Chondrocyte (in vitro differentiated cells): ENCODE results near the gene GTF2H4. TPM values are rescaled to one million over a fixed set of nuclear protein-coding genes. Genes with fewer than 3 reads are reported as not detected.
A peak's percentile ranks its signal among the peaks of the same experiment; 100 is the strongest.
"Not testable (repeated sequence)": the region's sequence is repeated elsewhere in the genome, so short reads cannot be mapped to it uniquely, and the experiment has no call there.

Source experiments
- DNase-seq: peaks from one replicate; pipeline ENCODE4 v3.0.0; 2021; ENCODE audit warnings: mixed read lengths, low spot score
- H3K27ac Mint-ChIP-seq: one replicate; pipeline ENCODE4 v1.8.0; 2021; ENCODE audit warnings: mild to moderate bottlenecking, moderate library complexity, mixed read lengths; ENCODE audit not compliant: unreplicated experiment
- H3K27me3 Mint-ChIP-seq: 2 replicates; pipeline ENCODE4 v1.8.0; 2021; ENCODE audit warnings: low read depth, mixed read lengths
- H3K36me3 Mint-ChIP-seq: 2 replicates; pipeline ENCODE4 v1.8.0; 2021; ENCODE audit warnings: low read depth, mixed read lengths
- H3K4me1 Mint-ChIP-seq: 2 replicates; pipeline ENCODE4 v1.8.0; 2021; ENCODE audit warnings: low read depth, mild to moderate bottlenecking, mixed read lengths
- H3K4me3 Mint-ChIP-seq: one replicate; pipeline ENCODE4 v1.8.0; 2021; ENCODE audit warnings: mild to moderate bottlenecking, moderate library complexity, mixed read lengths; ENCODE audit not compliant: unreplicated experiment
- H3K9me3 Mint-ChIP-seq: 2 replicates; pipeline ENCODE4 v1.8.0; 2021; ENCODE audit warnings: low read depth, mixed read lengths
- long read RNA-seq: library from polyadenylated mRNA; stranded (forward); transcript quantifications from one replicate; pipeline ENCODE4 v2.0.0, GENCODE V29; 2021
- total RNA-seq: library from RNA; stranded (reverse); gene quantifications from 3 replicates; pipeline ENCODE4 v1.2.1, GENCODE V29; 2021
- TF ChIP-seq, protein P1 (sequence below): fragments of 200-600 bp; sonication (generic); IDR thresholded peaks from 2 replicates; pipeline ENCODE4 v1.5.0; 2021; ENCODE audit warnings: antibody characterized with exemption, mild to moderate bottlenecking, moderate library complexity

Gene GTF2H4
- 39.5 to 54.6 TPM (median 40.1 TPM) in 3 replicates for total RNA-seq
- long read RNA-seq, partial matches to known transcripts, result 1 of 1 reads
- long read RNA-seq, other reads (novel, unspliced or antisense), result 0 of 1 reads

DNA sequence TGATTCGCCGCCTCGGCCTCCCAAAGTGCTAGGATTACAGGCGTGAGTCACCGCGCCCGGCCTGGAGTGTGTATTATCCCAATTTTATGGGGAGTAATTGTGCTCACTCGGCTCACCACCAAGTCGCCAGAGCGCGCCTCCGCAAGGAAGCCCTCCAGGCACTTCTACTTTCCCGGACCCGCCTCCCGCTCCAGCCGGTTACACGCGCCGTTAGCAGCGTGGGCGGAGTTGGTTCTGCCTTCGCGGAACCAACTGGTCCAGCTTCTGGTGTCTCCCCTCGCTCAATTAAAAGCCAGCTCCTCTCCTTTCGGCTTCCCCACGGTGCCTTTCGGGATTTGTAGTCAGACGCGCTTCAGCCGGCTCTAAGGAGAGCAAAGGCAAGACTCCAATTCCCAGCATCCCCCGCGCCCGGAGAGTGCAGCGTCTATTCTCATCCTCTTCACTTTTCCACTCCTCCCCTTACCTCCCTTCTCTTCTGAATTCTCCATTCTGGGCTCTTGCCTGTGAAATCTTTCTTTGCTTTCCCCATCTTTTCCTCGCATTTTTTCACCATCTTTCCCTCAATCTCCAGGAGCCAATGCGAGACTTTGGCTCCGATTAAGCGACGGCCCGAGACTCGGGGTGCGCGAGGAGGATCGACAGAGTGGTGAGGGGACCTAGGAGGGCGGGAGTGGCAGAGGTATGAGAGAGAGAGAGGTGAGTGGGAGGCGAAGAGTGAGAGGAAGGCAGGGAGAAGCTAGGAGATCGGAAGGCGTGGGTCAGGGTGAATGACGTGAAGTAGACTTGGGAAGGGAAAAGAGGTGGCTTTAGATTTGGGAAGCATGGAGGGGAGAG lies at the start of gene GTF2H4:
Gene GTF2H4 (plus strand): TSS at position 450 of the 834 bp plus-strand sequence.
- H3K4me1 Mint-ChIP-seq, result peaks cover 27% of the 10 kb centered on the region
- no peaks in the 10 kb centered on the region for H3K9me3 Mint-ChIP-seq
- DNase-seq, result no peak
- H3K27ac Mint-ChIP-seq, result peak within 1 kb of the TSS; percentile 95
- TF ChIP-seq, protein P1, sequence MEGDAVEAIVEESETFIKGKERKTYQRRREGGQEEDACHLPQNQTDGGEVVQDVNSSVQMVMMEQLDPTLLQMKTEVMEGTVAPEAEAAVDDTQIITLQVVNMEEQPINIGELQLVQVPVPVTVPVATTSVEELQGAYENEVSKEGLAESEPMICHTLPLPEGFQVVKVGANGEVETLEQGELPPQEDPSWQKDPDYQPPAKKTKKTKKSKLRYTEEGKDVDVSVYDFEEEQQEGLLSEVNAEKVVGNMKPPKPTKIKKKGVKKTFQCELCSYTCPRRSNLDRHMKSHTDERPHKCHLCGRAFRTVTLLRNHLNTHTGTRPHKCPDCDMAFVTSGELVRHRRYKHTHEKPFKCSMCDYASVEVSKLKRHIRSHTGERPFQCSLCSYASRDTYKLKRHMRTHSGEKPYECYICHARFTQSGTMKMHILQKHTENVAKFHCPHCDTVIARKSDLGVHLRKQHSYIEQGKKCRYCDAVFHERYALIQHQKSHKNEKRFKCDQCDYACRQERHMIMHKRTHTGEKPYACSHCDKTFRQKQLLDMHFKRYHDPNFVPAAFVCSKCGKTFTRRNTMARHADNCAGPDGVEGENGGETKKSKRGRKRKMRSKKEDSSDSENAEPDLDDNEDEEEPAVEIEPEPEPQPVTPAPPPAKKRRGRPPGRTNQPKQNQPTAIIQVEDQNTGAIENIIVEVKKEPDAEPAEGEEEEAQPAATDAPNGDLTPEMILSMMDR, result no peak
- H3K4me3 Mint-ChIP-seq, result peak within 1 kb of the TSS; percentile 99
- H3K36me3 Mint-ChIP-seq, result peaks cover 11% of the 10 kb centered on the region
- H3K27me3 Mint-ChIP-seq, result no peaks in the 10 kb centered on the region

DNA sequence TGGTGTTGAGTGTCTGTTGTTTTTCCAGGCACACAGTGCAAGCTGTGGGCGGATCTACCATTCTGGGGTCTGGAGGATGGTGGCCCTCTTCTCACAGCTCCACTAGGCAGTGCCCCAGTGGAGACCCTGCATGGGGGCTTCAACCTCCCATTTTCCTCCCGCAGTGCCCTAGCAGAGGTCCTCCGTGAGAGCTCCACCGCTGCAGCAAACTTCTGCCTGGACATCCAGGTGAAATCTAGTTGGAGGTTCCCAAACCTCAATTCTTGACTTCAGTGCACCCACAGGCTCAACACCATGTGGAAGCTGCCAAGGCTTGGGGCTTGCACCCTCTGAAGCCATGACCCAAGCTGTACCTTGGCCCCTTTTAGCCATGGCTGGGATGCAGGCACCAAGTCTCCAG lies 48.3 kb upstream of the GTF2H4 start:
- not testable (repeated sequence) for H3K36me3 Mint-ChIP-seq, H3K9me3 Mint-ChIP-seq, H3K4me3 Mint-ChIP-seq, H3K27ac Mint-ChIP-seq, DNase-seq, H3K4me1 Mint-ChIP-seq, H3K27me3 Mint-ChIP-seq

DNA sequence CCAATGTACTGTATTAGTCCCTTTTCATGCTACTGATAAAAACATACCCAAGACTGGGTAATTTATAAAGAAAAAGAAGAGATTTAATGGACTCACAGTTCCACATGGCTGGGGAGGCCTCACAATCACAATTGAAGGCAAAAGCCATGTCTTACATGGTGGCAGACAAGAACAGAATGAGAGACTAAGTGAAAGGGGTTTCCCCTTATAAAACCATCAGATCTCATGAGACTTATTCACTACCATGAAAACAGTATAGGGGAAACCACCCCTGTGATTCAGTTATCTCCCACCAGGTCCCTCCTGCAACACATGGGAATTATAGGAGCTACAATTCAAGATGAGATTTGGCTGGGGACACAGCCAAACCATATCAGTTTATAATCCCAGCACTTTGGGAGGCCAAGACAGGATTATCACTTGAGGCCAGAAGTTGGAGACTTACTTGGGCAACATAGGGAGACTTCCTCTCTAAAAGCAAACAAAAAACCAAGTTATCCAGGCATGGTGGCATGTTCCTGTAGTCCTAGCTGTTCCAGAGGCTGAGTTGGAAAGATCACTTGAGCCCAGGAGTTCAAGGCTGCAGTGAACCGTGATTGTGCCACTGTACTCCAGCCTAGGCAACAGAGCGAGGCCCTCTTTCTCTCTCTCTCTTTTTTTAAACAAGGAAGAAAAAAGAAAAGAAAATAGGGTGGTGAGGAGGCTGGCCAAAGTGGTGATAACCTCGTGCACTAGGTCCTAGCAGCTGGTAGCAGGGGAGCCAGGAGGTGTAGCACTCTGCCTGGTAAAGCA lies 46.6 kb upstream of the GTF2H4 start:
- Mint-ChIP-seq H3K4me1 (no peaks in the 10 kb centered on the region), H3K4me3 (no peak overlapping the region), H3K27me3 (peaks cover 1% of the 10 kb centered on the region), H3K36me3 (no peaks in the 10 kb centered on the region), H3K9me3 (peaks cover 4% of the 10 kb centered on the region), H3K27ac (no peak overlapping the region)
- TF ChIP-seq, protein P1, result no peak
- DNase-seq, result no peak

DNA sequence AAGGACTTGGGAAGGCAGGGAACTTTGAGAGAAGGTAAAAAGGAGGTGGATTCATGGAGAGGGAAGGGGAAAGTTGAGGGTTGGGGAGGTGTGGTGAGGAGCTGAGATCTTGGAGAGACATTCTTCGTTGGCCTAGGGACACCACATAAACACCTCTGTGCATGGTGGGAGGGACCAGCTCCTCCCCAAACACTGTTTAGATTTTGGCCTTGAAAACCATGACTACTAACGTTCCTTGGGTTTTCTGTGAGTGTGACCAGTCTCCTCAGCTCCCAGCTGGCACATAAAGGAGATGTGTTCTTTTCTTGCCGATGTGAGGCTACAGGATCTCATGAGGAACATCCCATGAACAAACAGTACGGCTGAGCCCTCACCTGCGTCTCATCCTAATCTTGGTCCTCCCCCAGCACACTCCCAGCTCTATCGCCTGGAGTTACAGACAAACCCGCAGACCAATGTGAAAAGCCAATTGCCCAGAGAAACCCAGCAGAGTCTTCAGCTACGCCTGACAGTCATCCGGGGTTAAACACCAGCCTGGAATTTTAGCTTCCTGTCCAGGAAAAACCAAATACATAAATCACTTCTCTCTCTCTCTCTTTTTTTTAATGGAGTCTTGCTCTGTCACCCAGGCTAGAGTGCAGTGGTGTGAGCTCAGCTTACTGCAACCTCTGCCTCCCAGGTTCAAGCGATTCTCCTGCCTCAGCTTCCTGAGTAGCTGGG lies 45.7 kb upstream of the GTF2H4 start:
- Mint-ChIP-seq H3K4me1 (no peaks in the 10 kb centered on the region), H3K36me3 (no peaks in the 10 kb centered on the region), H3K4me3 (no peak overlapping the region), H3K27ac (no peak overlapping the region), H3K27me3 (no peaks in the 10 kb centered on the region), H3K9me3 (peaks cover 4% of the 10 kb centered on the region)
- TF ChIP-seq, protein P1, result no peak
- no peak for DNase-seq

DNA sequence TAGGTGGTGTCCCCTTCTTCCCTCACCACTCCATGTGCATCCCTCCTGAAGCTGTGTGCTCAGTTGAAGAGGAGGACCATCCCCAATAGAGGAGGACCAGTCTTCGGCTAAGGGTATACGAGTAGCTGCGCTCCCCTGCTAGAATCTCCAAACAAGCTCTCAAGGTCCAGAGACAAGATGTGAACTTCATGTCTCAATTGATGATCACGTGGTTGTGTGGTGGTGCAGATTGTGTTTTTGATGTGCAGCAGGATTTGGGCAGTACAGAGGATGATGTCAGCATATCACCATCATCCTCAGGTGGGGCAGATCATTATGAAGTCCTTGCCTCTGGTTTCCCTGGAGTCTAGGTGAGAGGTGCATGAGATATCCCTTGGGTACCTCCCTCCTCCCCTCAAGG lies 43.7 kb upstream of the GTF2H4 start:
- H3K4me1 Mint-ChIP-seq, result no peaks in the 10 kb centered on the region
- no peak for DNase-seq
- no peak overlapping the region for H3K4me3 Mint-ChIP-seq
- peaks cover 17% of the 10 kb centered on the region for H3K9me3 Mint-ChIP-seq
- H3K36me3 Mint-ChIP-seq, result peaks cover under 1% of the 10 kb centered on the region
- TF ChIP-seq, protein P1, result no peak
- no peaks in the 10 kb centered on the region for H3K27me3 Mint-ChIP-seq
- H3K27ac Mint-ChIP-seq, result no peak overlapping the region

DNA sequence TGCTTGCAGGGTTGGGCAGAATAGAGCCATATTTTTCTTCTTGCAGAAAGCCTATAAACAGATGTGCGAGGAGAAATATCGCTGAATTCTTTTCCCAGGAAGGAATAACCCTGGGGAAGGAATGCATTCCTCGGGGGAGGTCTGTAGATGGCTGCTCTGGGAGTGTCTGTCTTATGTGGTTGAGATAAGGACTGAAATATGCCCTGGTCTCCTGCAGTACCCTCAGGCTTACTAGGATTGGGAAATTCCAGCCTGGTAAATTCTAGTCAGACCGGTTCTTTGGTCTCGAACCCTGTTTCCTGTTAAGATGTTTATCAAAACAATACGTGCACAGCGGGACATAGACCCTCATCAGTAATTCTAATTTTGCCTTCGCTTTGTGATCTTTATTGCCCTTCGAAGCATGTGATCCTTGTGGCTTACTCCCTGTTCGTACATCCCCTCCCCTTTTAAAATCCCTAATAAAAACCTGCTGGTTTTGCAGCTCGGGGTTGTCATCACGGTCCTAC lies 38.7 kb upstream of the GTF2H4 start:
- not testable (repeated sequence) for H3K27ac Mint-ChIP-seq, H3K4me3 Mint-ChIP-seq, H3K27me3 Mint-ChIP-seq, DNase-seq, H3K4me1 Mint-ChIP-seq
- Mint-ChIP-seq H3K9me3 (peaks cover 38% of the 10 kb centered on the region), H3K36me3 (peaks cover 15% of the 10 kb centered on the region)
